ENCODE measurements around the gene ABCA10. TPM values are rescaled to one million over a fixed set of nuclear protein-coding genes. Genes with fewer than 3 reads are reported as not detected.
"Not testable (repeated sequence)": the region's sequence is repeated elsewhere in the genome, so short reads cannot be mapped to it uniquely, and the experiment has no call there.

ABCA10 gene
- total RNA-seq, 1 donor: 1.8 TPM

DNA sequence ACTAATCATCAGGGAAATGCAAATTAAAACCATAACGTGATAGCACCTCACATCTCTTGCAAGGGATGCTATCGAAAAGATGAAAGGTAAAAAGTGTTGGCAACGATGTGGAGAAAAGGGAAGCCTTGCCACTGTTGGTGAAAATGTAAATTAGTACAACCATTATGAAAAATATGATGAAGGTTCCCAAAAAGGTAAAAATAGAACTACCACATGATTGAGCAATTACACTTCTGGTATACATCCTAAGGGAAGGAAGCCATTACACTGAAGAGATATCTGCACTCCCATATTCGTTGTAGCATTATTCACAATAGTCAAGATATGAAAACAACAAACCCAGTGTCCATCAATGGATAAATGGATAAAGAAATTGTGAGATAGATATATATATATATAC, 21.5 kb downstream of the ABCA10 start:
- Histone ChIP-seq H3K36me3 (ENCODE audit: insufficient read depth, low read length) (no peaks in the 10 kb centered on the region), H3K27ac (ENCODE audit: low read depth, low read length) (no peak overlapping the region), H3K4me2 (ENCODE audit: insufficient read depth, low read length) (no peak overlapping the region), H3K4me1 (ENCODE audit: insufficient read depth, low read length) (no peaks in the 10 kb centered on the region), H2AFZ (ENCODE audit: low read length) (no peak overlapping the region), H3K79me2 (ENCODE audit: insufficient read depth, low read length) (no peaks in the 10 kb centered on the region), H3K27me3 (ENCODE audit: insufficient read depth, low read length) (no peaks in the 10 kb centered on the region), H3K9me3 (ENCODE audit: low read depth, low read length) (no peaks in the 10 kb centered on the region), H3K4me3 (ENCODE audit: insufficient read depth, low read length) (no peak overlapping the region), H4K20me1 (ENCODE audit: insufficient read depth, low read length) (no peaks in the 10 kb centered on the region)
- DNase-seq (ENCODE audit: insufficient read length, low spot score, missing footprints): no peak
- TF ChIP-seq, protein P1, sequence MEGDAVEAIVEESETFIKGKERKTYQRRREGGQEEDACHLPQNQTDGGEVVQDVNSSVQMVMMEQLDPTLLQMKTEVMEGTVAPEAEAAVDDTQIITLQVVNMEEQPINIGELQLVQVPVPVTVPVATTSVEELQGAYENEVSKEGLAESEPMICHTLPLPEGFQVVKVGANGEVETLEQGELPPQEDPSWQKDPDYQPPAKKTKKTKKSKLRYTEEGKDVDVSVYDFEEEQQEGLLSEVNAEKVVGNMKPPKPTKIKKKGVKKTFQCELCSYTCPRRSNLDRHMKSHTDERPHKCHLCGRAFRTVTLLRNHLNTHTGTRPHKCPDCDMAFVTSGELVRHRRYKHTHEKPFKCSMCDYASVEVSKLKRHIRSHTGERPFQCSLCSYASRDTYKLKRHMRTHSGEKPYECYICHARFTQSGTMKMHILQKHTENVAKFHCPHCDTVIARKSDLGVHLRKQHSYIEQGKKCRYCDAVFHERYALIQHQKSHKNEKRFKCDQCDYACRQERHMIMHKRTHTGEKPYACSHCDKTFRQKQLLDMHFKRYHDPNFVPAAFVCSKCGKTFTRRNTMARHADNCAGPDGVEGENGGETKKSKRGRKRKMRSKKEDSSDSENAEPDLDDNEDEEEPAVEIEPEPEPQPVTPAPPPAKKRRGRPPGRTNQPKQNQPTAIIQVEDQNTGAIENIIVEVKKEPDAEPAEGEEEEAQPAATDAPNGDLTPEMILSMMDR (IDR thresholded peaks at IDR 0.05; ENCODE audit: extremely low read depth, low read depth, low read length): no peak

DNA sequence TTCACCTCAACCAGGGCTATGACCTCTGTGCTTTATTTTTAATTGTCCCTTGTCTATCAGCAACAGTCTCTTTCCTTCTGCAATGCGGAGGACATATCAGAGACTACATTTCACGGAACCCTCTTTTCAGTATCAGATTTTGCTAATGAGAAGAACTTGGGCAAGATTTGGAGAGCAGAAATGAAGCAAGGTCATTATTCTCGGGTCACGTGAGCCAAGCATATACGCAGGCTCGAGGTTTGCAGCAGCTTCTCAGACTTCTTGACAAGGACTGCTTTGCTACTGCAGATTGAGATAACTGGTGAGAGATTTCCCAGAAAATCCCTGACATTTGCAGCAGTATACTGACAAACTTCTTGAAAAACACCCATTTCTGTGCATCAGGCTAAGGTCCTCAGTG, 30.4 kb downstream of the ABCA10 start:
- no peak overlapping the region for H3K4me2 ChIP-seq (ENCODE audit: insufficient read depth, low read length)
- H3K9me3 ChIP-seq (ENCODE audit: low read depth, low read length): no peaks in the 10 kb centered on the region

DNA sequence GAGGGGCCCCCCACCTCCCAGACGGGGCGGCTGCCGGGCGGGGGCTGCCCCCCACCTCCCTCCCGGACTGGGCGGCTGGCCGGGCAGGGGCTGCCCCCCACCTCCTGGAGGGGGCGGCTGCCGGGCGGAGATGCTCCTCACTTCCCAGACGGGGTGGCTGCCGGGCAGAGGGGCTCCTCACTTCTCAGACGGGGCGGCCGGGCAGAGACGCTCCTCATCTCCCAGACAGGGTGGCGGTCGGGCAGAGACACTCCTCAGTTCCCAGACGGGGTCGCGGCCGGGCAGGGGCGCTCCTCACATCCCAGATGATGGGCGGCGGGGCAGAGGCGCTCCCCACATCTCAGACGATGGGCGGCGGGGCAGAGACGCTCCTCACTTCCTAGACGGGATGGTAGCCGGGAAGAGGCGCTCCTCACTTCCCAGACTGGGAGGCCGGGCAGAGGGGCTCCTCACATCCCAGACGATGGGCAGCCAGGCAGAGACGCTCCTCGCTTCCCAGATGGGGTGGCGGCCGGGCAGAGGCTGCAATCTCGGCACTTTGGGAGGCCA, 32.4 kb downstream of the ABCA10 start:
- not testable (repeated sequence) for H3K27me3 ChIP-seq (ENCODE audit: insufficient read depth, low read length); H3K27ac ChIP-seq (ENCODE audit: low read depth, low read length); H4K20me1 ChIP-seq (ENCODE audit: insufficient read depth, low read length); H3K4me1 ChIP-seq (ENCODE audit: insufficient read depth, low read length); H3K79me2 ChIP-seq (ENCODE audit: insufficient read depth, low read length); H3K4me3 ChIP-seq (ENCODE audit: insufficient read depth, low read length); DNase-seq (ENCODE audit: insufficient read length, low spot score, missing footprints); H3K9me3 ChIP-seq (ENCODE audit: low read depth, low read length); H2AFZ ChIP-seq (ENCODE audit: low read length); H3K36me3 ChIP-seq (ENCODE audit: insufficient read depth, low read length); H3K4me2 ChIP-seq (ENCODE audit: insufficient read depth, low read length)

More for the DNA sequence above, 30.4 kb downstream of the ABCA10 start:
- Histone ChIP-seq H3K4me3 (ENCODE audit: insufficient read depth, low read length) (no peak overlapping the region), H3K27me3 (ENCODE audit: insufficient read depth, low read length) (no peaks in the 10 kb centered on the region), H3K4me1 (ENCODE audit: insufficient read depth, low read length) (no peaks in the 10 kb centered on the region), H3K36me3 (ENCODE audit: insufficient read depth, low read length) (no peaks in the 10 kb centered on the region), H2AFZ (ENCODE audit: low read length) (no peak overlapping the region), H3K79me2 (ENCODE audit: insufficient read depth, low read length) (no peaks in the 10 kb centered on the region), H3K27ac (ENCODE audit: low read depth, low read length) (no peak overlapping the region), H4K20me1 (ENCODE audit: insufficient read depth, low read length) (no peaks in the 10 kb centered on the region)
- TF ChIP-seq, protein P1 (IDR thresholded peaks at IDR 0.05; ENCODE audit: extremely low read depth, low read depth, low read length): no peak
- no peak for DNase-seq (ENCODE audit: insufficient read length, low spot score, missing footprints)

DNA sequence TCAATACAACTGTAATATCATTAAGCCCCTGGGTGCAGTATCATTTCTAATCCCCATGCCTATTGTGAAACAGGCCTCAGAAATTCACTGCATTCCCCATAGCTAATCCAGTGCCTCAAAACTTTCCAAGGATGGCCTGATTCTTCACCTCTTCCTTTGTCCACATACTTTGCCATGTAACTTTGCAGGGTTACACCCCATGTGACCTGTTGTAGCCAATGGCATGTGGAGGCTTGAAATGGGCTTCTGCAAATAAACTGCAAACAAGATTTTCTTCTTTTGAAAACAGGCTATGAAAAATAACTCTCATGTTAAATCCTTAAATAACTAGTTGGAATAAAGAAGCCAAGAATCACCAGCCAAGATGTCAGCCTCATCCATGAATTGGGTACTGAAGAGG, 35.9 kb downstream of the ABCA10 start:
- TF ChIP-seq, protein P1 (IDR thresholded peaks at IDR 0.05; ENCODE audit: extremely low read depth, low read depth, low read length): no peak
- Histone ChIP-seq H3K79me2 (ENCODE audit: insufficient read depth, low read length) (no peaks in the 10 kb centered on the region), H3K4me3 (ENCODE audit: insufficient read depth, low read length) (no peak overlapping the region), H3K27me3 (ENCODE audit: insufficient read depth, low read length) (no peaks in the 10 kb centered on the region), H3K4me2 (ENCODE audit: insufficient read depth, low read length) (no peak overlapping the region), H4K20me1 (ENCODE audit: insufficient read depth, low read length) (no peaks in the 10 kb centered on the region), H2AFZ (ENCODE audit: low read length) (no peak overlapping the region), H3K9me3 (ENCODE audit: low read depth, low read length) (no peaks in the 10 kb centered on the region), H3K27ac (ENCODE audit: low read depth, low read length) (no peak overlapping the region), H3K36me3 (ENCODE audit: insufficient read depth, low read length) (no peaks in the 10 kb centered on the region), H3K4me1 (ENCODE audit: insufficient read depth, low read length) (no peaks in the 10 kb centered on the region)
- no peak for DNase-seq (ENCODE audit: insufficient read length, low spot score, missing footprints)

Measured in osteoblast (primary cell).